UCSD-AML1 (cell line): Measurements from ENCODE around the gene PRR33.

Source experiments
- DNase-seq: peaks from one replicate; lab custom pipeline; 2025; ENCODE audit not compliant: unreplicated experiment; lab: John Stamatoyannopoulos, UW

PRR33 gene

DNA sequence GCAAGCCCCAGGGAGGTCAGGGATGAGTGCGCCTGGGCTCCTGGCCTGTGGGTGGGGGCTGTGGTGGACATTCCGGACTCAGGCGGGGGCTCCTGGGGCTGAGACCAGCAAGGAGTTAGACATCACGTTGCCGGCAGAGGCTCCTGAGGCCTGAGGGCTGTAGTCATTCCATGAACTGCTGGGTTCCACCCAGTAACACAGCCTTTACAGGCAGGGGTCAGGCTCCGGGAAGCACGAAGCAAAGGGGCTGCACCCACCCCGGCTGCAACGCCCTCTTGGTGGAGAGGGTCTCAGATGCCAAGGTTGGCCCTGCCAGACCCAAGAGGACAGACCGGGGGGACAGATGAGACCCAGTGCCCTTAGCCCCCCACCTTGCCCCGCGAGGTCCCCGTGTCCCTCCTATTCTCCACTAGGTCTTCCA, 36.8 kb upstream of the PRR33 start:
- no peak for DNase-seq

GRCh38 chr11:1927848-1928469, 36.3 kb upstream of the PRR33 start:
- DNase-seq = no peak

DNA sequence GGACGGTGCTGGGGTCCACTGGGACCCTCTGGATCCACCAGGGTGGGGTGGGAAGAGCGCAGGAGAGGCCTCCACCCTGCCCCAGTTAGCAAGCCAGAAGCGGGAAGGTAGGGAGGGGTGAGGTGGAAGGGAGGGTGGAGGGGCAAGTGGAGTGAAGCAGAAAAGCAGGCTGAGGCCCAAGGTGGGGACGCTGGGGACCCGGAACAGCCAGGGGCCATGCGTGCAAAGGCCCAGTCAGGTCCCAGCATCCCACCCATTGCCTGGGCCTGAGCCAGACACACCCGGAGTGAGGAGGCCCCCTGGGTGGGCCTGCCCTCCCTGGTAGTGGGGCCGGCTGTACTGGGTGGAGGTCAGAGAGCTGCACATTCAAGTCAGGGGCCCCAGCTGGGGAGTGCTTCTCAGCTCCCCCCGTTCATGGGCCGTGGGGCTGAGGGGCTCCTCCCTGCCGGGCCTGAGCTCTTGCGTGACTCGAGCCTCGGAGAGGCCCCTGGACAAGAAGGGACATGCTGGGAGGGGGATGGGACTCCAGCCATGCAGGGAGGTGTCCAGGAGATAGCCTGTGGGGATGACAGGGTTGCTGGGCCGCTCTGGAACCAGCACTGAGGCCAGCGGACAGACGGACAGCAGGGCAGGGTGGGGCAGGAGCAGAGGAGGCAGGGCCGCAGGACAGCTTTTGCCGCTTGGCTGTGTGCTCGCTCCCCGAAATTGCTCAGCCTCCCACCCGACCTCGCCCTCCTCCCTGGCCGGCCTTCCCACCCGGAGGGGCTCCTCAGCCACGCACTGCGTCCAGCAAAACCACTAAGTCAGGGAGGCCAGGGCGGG, 35.5 kb upstream of the PRR33 start:
- DNase-seq = no peak

- DNase-seq = peak; percentile 58
Measured at GRCh38 chr11:1926156-1927025, 34.7 kb upstream of the PRR33 start.

- no peak for DNase-seq
Measured at GRCh38 chr11:1925373-1926155, 33.9 kb upstream of the PRR33 start.

DNA sequence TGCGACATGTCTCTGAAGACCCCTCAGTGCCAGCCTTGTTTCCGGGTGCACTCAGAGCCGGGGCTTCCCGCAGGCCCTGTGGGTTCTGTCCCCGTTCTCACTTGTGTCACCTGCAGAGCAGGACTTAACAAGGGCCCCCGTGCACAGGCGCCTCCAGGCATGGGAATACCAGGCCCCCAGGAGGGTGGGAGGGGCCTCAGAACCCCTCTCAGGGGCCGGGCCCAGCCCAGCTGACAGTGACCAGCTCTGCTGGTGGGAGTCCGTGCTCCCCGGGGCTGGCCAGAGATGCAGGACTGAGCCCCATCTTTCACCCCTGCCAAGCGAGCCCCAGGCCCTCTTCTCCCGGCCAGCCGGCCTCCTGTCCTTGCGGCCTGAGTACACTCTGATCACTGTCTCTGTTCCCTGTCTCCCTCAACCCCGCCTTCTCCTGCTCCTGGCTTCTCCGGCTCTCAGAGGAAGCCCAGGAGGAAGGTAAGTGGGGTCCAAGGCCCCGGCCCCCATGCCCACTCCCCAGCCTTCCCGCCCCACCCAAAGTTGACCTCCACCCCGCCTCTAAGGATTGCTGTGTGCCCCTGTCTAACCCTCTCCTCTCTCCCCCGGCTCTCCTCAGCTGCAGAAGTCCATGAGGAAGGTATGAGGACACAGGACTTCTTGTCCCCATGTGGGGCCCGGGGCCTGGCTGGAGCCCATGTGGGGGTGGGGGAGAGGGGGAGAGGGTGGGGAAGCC, 33.1 kb upstream of the PRR33 start:
- DNase-seq = no peak

DNA sequence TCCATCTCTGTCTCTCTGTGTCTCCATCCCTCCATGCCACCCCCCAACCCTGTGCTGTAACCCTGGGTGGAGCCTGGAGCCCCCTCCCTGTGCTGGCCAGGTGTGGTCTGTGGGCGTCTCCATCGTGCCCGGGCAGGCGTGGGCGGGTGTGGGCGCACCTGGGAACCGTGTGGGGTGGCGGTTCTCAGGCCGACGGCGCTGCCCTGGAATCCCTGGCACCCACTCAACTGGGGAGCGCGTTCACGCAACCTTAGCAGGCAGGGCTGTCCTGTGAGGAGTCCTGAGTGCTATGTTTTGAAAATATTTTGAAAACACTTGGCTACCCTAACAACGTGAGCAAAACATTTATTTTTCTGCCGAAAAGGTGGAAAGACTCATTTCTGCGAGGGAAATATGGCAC, 32.5 kb upstream of the PRR33 start:
- DNase-seq = no peak

GRCh38 chr11:1923201-1923956, 31.7 kb upstream of the PRR33 start:
- DNase-seq = no peak

- no peak for DNase-seq
Measured at GRCh38 chr11:1922481-1923081, 30.9 kb upstream of the PRR33 start.

- DNase-seq = no peak
Measured at GRCh38 chr11:1921574-1922141, 30.0 kb upstream of the PRR33 start.

- DNase-seq = no peak
Measured at GRCh38 chr11:1920909-1921573, 29.3 kb upstream of the PRR33 start.

- DNase-seq = no peak
Measured at GRCh38 chr11:1920128-1920908, 28.6 kb upstream of the PRR33 start.

- no peak for DNase-seq
Measured at GRCh38 chr11:1919391-1920127, 27.9 kb upstream of the PRR33 start, which contains the start of gene TNNT3. TNNT3 (plus strand) TSS chr11:1919703; CDS start chr11:1922875, 3,172 bp downstream.

GRCh38 chr11:1918436-1919315, 27.0 kb upstream of the PRR33 start:
- no peak for DNase-seq

DNA sequence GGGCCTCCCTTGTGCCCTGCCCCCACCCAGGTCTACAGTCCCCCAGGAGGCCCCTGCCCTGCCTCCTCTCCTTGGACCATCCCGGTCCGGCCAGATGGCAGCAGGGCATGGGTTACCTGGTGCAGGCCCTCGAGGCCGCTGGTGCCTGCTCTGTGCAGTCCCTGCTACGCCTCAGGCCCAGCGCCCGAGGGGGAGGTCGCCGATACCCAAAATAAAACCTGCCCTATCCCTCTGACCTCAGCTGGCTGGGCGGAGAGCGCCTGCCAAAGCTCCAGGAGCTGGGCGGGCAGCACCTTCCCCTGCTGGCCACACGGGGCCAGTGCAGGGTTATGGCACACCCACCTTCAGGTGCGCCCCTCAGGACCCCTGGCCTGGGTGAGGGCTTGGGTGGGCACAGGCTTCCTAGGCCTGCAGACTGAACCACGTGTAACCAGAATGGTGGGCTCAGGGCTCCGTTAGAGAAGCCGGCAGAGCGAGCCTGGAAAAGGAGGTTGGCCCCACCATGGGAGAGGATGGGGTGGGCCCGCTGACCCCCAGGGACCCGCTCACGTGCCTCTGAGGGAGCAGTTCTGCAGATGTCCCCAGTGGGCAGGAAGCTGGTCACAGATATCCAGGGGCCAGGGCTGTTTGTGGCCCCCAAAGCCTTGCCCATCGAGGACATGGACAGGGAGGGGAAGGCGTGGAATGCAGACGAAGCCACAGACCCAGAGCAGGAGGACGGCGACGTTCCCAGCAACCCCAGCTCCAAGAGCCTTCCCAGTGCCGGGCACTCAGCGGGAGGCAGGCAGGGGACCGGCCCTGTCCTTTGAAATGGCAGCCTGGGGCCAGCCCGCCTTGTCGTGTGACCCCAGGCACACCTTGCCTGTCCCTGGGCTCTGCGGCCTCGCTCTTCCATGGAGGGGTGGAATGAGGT, 26.1 kb upstream of the PRR33 start:
- DNase-seq = no peak
